ENCODE measurements around the gene SRRM4. TPM values are rescaled to one million over a fixed set of nuclear protein-coding genes. Genes with fewer than 3 reads are reported as not detected.

SRRM4 gene
- total RNA-seq, 1 donor from 2014 or later: not detected

- intact Hi-C loops (cut with micrococcal nuclease): no loop called here
Measured at GRCh38 chr12:119115296-119115905, 134.1 kb downstream of the SRRM4 start.

DNA sequence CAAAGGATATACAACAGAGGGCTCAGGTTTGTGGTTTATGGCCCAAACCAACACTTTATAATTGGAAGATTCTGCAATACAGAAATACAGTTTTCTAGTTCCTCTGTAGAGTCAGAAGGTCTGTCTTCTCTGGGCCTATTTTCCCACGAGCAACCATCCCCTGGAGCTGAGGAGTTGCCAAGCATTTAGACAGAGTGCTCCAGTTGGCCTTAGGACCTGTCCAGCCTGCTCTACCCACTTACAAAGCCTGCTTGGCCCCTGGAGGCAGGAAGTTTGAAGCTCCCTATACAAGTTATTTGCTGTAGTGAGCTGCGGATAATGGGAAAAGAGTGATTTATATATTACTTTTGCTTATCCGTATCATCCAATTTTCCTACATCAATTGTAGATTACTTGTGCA lies 136.6 kb downstream of the SRRM4 start:
- intact Hi-C loops (cut with micrococcal nuclease): no loop called here

DNA sequence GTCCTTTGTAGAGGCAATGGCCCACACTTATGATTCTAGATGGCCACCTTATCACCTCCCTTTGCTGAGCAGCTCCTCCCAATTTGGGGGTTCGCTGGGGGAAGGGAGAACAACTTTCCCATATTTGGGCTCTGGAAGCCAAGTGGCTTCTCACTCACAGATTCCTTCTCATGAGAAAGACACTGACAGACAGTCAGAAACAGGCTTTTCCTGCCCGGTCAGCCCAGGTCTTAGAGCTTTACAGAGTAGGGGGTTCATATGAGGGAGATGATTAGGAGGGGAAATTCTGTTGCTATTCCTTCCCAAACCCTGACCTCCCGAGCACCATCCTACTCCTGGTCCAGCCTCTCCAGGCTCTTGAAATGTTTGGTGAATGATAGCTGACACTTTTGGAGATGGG lies 137.3 kb downstream of the SRRM4 start:
- intact Hi-C loops (cut with micrococcal nuclease): no loop called here

DNA sequence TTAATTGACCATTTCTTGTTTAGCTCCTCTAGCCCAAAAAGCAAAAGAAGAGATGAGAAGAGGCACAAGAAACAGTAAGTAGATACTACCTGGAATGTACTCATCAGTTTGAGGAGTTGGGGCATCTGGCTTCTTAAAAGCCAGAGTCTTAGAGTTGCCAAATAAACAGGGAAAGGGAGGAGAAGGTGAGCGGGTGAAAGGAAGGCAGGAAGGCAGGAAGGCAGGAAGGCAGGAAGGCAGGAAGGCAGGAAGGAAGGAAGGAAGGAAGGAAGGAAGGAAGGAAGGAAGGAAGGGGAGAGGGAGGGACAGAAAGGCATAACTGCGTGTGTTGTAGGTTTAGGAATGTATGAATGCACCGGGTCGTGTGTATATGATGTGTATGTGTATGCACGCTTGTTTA lies 140.7 kb downstream of the SRRM4 start:
- intact Hi-C loops (cut with micrococcal nuclease): no loop called here

- intact Hi-C loops (cut with micrococcal nuclease): no loop called here
Measured at GRCh38 chr12:119122751-119123150, 141.4 kb downstream of the SRRM4 start.

- intact Hi-C loops (cut with micrococcal nuclease): no loop called here
Measured at GRCh38 chr12:119128527-119128926, 147.2 kb downstream of the SRRM4 start.

DNA sequence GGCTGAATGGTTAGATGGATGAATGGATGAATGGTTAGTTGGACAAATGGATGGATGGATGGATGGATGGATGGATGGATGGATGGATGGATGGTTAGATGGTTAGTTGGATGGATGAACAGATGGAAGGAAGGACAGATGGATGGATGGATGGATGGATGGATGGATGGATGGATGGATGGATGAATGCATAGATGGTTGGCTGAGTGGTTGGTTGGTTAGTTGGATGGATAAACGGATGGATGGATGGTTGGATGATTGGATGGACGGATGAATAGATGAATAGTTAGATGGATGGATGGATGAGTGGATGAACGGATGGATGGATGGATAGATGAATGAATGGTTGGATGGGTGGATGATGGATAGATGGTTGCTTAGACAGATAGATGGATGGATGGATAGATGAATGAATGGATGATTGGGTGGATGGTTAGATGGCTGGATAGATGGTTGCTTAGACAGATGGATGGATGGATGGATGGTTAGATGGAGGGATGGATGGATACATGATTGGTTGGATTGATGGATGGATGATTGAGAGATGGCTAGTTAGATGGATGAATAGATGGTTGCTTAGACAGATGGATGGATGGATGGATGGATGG lies 148.6 kb downstream of the SRRM4 start:
- intact Hi-C loops (cut with micrococcal nuclease): no loop called here

GRCh38 chr12:119130523-119130922 lies 149.2 kb downstream of the SRRM4 start:
- intact Hi-C loops (cut with micrococcal nuclease): no loop called here

- intact Hi-C loops (cut with micrococcal nuclease): no loop called here
Measured at GRCh38 chr12:119134284-119135072, 153.1 kb downstream of the SRRM4 start.

- intact Hi-C loops (cut with micrococcal nuclease): no loop called here
Measured at GRCh38 chr12:119136811-119137410, 155.6 kb downstream of the SRRM4 start.

GRCh38 chr12:119139448-119139847 lies 158.1 kb downstream of the SRRM4 start:
- intact Hi-C loops (cut with micrococcal nuclease): no loop called here

DNA sequence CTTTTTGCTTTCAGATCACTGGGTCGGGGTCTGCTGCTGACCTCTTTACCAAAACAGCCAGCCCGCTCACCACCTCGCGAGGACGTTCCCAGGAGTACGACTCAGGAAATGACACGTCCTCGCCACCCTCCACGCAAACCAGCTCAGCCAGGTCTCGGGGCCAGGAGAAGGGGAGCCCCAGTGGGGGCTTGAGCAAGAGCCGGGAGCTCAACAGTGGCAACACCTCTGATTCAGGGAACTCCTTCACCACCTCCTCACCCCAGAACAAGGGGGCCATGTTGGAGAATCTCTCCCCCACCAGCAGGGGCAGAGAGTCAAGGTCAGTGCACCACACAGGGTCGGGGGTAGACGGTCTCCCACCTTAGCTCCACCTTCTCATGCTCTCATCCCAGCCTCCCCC lies 164.0 kb downstream of the SRRM4 start:
- intact Hi-C loops (cut with micrococcal nuclease): no loop called here

- intact Hi-C loops (cut with micrococcal nuclease): no loop called here
Measured at GRCh38 chr12:119147847-119148448, 166.6 kb downstream of the SRRM4 start.

- intact Hi-C loops (cut with micrococcal nuclease): no loop called here
Measured at GRCh38 chr12:119149270-119149669, 167.9 kb downstream of the SRRM4 start.

- intact Hi-C loops (cut with micrococcal nuclease): no loop called here
Measured at GRCh38 chr12:119151445-119152026, 170.2 kb downstream of the SRRM4 start.

- intact Hi-C loops (cut with micrococcal nuclease): no loop called here
Measured at GRCh38 chr12:119153477-119154434, 172.4 kb downstream of the SRRM4 start.

DNA sequence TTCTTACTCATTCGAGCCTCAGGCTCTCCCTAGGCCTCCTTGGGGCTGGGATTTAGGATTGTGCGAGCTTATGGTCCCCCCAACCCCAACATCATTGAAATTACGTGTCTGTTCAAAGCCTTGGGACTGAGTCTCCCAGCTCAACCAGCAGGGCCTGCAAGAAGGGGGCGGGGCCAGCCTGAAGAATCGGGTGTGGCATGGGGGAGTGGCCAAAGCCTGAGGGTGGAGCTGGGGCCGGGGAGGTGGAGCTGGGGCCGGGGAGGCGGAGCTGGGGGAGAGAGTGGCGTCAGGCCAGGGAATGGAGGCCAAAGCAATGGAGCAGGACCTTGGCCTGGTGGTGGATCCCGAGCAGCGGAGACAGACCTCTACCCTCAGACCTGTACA lies 173.1 kb downstream of the SRRM4 start:
- intact Hi-C loops (cut with micrococcal nuclease): no loop called here

DNA sequence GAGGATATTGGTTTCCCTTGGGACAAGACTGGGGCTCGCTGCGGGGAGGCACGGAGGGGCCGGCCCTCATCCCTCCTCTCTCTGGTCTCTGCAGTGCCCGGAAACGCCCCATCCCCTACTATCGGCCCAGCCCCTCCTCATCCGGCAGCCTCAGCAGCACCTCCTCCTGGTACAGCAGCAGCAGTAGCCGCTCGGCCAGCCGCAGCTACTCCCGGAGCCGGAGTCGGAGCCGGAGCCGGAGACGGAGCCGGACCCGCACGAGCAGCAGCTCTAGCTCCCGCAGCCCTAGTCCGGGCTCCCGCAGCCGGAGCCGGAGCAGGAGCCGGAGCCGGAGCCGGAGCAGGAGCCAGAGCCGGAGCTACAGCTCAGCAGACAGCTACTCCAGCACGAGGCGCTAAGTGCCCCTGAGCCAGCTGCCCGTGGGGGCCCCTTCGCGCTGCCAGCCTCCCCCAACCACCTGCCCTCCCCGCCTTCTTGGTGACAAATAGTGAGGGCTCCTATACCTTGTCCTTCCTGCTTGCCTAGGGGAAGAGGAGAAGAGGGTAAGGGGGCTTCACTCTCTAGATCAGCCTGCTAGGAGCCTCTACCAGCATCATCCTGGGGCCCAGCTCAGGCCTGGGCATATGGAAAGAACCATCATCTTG lies 175.2 kb downstream of the SRRM4 start:
- intact Hi-C loops (cut with micrococcal nuclease): no loop called here

DNA sequence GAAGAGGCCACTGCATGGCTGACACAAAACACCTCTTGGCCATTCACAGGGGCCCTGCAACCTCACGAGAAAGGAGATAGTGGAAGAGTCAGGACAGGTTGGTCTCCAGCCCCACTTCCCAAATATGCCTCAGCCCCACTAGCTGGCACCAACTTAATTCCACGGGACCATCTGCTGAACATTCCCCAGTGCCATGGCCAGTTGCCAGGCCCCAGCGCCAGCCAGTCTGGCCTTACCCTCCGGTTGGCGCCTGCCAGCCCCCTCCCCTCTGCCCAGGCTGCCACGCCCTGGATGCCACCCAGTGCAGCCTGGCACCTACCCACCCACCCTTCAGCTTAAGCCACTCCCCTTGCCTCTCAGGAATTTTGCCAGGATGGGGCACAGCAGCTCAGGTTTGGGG lies 176.2 kb downstream of the SRRM4 start:
- intact Hi-C loops (cut with micrococcal nuclease): no loop called here

- intact Hi-C loops (cut with micrococcal nuclease): no loop called here
Measured at GRCh38 chr12:119157978-119158377, 176.6 kb downstream of the SRRM4 start.

Measured in T-helper 2 cell treated with Interferon-gamma antibody and Interleukin-4, amounts not matched to agents 100 ng/mL and 5 ng/mL, for 36 hours (primary cell).